ENCODE data around the gene AHR. TPM values are rescaled to one million over a fixed set of nuclear protein-coding genes. Genes with fewer than 3 reads are reported as not detected.

Gene AHR
- polyA plus RNA-seq (2013, experiment 1 of 2; ENCODE audit: insufficient read length), result 39.6 TPM
- polyA plus RNA-seq (2013, experiment 2 of 2; ENCODE audit: insufficient read length), result 46.2 TPM

- DNase-seq, result peak; percentile 96
Observed at GRCh38 chr7:17298102-17298839, at the start of gene AHR. TSS of gene AHR (plus strand) at chr7:17298652. CDS start at chr7:17299265, 613 bp downstream.

GRCh38 chr7:17253885-17254284 is 44.6 kb upstream of the AHR start:
- no peak for DNase-seq

- DNase-seq, result no peak
Observed at GRCh38 chr7:17255926-17256325, 42.5 kb upstream of the AHR start.

- DNase-seq, result no peak
Observed at GRCh38 chr7:17256375-17256774, 42.1 kb upstream of the AHR start.

GRCh38 chr7:17266565-17266964 is 31.9 kb upstream of the AHR start:
- DNase-seq, result no peak

- no peak for DNase-seq
Observed at GRCh38 chr7:17269341-17270221, 28.9 kb upstream of the AHR start.

GRCh38 chr7:17274551-17275245 is 23.8 kb upstream of the AHR start:
- DNase-seq, result peak; percentile 82

GRCh38 chr7:17275749-17276671 is 22.4 kb upstream of the AHR start:
- peak; percentile 98 for DNase-seq

- DNase-seq, result peak; percentile 43
Observed at GRCh38 chr7:17279061-17279460, 19.4 kb upstream of the AHR start.

GRCh38 chr7:17289074-17289645 is 9.3 kb upstream of the AHR start:
- peak; percentile 50 for DNase-seq

GRCh38 chr7:17292843-17293242 is 5.6 kb upstream of the AHR start:
- DNase-seq, result no peak

GRCh38 chr7:17293481-17293880 is 5.0 kb upstream of the AHR start:
- DNase-seq, result no peak

- no peak for DNase-seq
Observed at GRCh38 chr7:17297243-17297642, 1.2 kb upstream of the AHR start.

- DNase-seq, result peak; percentile 29
Observed at GRCh38 chr7:17298840-17299482, 509 bp downstream of the AHR start.

GRCh38 chr7:17299483-17299991 is 1.1 kb downstream of the AHR start:
- no peak for DNase-seq

GRCh38 chr7:17300012-17300411 is 1.6 kb downstream of the AHR start:
- DNase-seq, result no peak

- DNase-seq, result no peak
Observed at GRCh38 chr7:17300437-17300836, 2.0 kb downstream of the AHR start.

- DNase-seq, result peak; percentile 52
Observed at GRCh38 chr7:17301471-17302456, 3.3 kb downstream of the AHR start.

- peak; percentile 71 for DNase-seq
Observed at GRCh38 chr7:17302575-17303142, 4.2 kb downstream of the AHR start.
